Measurements from ENCODE around the gene ACAP3.

The ACAP3 gene

GRCh38 chr1:1307923-1308755, at the start of gene ACAP3, which contains the start of gene PUSL1:
Gene ACAP3 (minus strand): TSS chr1:1307930. CDS start chr1:1307815, 115 bp downstream.
Gene PUSL1 (plus strand): TSS chr1:1308597. CDS start chr1:1308644, 47 bp downstream.
- TF ChIP-seq EP300 (IDR thresholded peaks at IDR 0.05; ENCODE audit: borderline replicate concordance) (peak; percentile 49), NFIC (IDR thresholded peaks at IDR 0.05) (peak; percentile 55; the same call in 1 of the 2 replicates), TEAD4 (IDR thresholded peaks at IDR 0.05) (peak; percentile 53), MAX (IDR thresholded peaks at IDR 0.05) (peak; percentile 84), CEBPB (IDR thresholded peaks at IDR 0.05) (peak; percentile 98), ZBTB7A (IDR thresholded peaks at IDR 0.05; ENCODE audit: low read depth) (peak; percentile 12; the same call in 1 of the 2 replicates), USF1 (IDR thresholded peaks at IDR 0.05) (peak; percentile 48; the same call in 1 of the 2 replicates), EGR1 (IDR thresholded peaks at IDR 0.05) (peak; percentile 64), TCF12 (IDR thresholded peaks at IDR 0.05; ENCODE audit: low read depth) (no peak; the same call in 1 of the 2 replicates), TAF1 (IDR thresholded peaks at IDR 0.05; ENCODE audit: low read depth) (peak; percentile 56), YY1 (IDR thresholded peaks at IDR 0.05; ENCODE audit: low read depth) (peak; percentile 78), CREB1 (IDR thresholded peaks at IDR 0.05; ENCODE audit: low read depth) (0 out of 2 replicates have a peak, but pooled peaks have one; percentile 15), FOXM1 (IDR thresholded peaks at IDR 0.05; ENCODE audit: borderline replicate concordance, low read depth) (no peak), RAD21 (IDR thresholded peaks at IDR 0.05; ENCODE audit: low read depth) (no peak)

- TF ChIP-seq TAF1 (IDR thresholded peaks at IDR 0.05; ENCODE audit: low read depth): no peak
- no peak for TF ChIP-seq REST (IDR thresholded peaks at IDR 0.05; ENCODE audit: low read depth)
- no peak for TF ChIP-seq ZBTB7A (IDR thresholded peaks at IDR 0.05; ENCODE audit: low read depth)
- no peak for TF ChIP-seq TCF12 (IDR thresholded peaks at IDR 0.05; ENCODE audit: low read depth)
- no peak for TF ChIP-seq FOXM1 (IDR thresholded peaks at IDR 0.05; ENCODE audit: borderline replicate concordance, low read depth)
- no peak for TF ChIP-seq NFIC (IDR thresholded peaks at IDR 0.05)
- TF ChIP-seq CEBPB (IDR thresholded peaks at IDR 0.05): no peak
- no peak for TF ChIP-seq TEAD4 (IDR thresholded peaks at IDR 0.05)
- TF ChIP-seq EP300 (IDR thresholded peaks at IDR 0.05; ENCODE audit: borderline replicate concordance): no peak
- TF ChIP-seq USF1 (IDR thresholded peaks at IDR 0.05): no peak
- no peak for TF ChIP-seq YY1 (IDR thresholded peaks at IDR 0.05; ENCODE audit: low read depth)
- TF ChIP-seq EGR1 (IDR thresholded peaks at IDR 0.05): no peak
- no peak for TF ChIP-seq MAX (IDR thresholded peaks at IDR 0.05)
- no peak for TF ChIP-seq RAD21 (IDR thresholded peaks at IDR 0.05; ENCODE audit: low read depth)
Measured at GRCh38 chr1:1356796-1357401, 49.2 kb upstream of the ACAP3 start.

GRCh38 chr1:1356166-1356795, 48.6 kb upstream of the ACAP3 start:
- TF ChIP-seq NFIC (IDR thresholded peaks at IDR 0.05) (no peak), EGR1 (IDR thresholded peaks at IDR 0.05) (no peak), MAX (IDR thresholded peaks at IDR 0.05) (no peak), EP300 (IDR thresholded peaks at IDR 0.05; ENCODE audit: borderline replicate concordance) (no peak), CREB1 (IDR thresholded peaks at IDR 0.05; ENCODE audit: low read depth) (no peak), ZBTB7A (IDR thresholded peaks at IDR 0.05; ENCODE audit: low read depth) (no peak), TAF1 (IDR thresholded peaks at IDR 0.05; ENCODE audit: low read depth) (no peak), REST (IDR thresholded peaks at IDR 0.05; ENCODE audit: low read depth) (no peak), RAD21 (IDR thresholded peaks at IDR 0.05; ENCODE audit: low read depth) (no peak), TEAD4 (IDR thresholded peaks at IDR 0.05) (no peak), USF1 (IDR thresholded peaks at IDR 0.05) (no peak), CEBPB (IDR thresholded peaks at IDR 0.05) (no peak)

GRCh38 chr1:1355416-1355815, 47.7 kb upstream of the ACAP3 start:
- peak; percentile 82 for TF ChIP-seq MAX (IDR thresholded peaks at IDR 0.05)
- TF ChIP-seq CEBPB (IDR thresholded peaks at IDR 0.05): no peak

All from Ishikawa (cell line).